Spleen (tissue), 11 donors: ENCODE measurements around the gene TUBB8. TPM values are rescaled to one million over a fixed set of nuclear protein-coding genes. Genes with fewer than 3 reads are reported as not detected.

Experiments used
- DNase-seq: peaks from one replicate; pipeline ENCODE4 v3.0.0-alpha.2; 2020
- H3K27ac ChIP-seq, 8 donors: fragments of 200-600 bp; sonication (generic) in 7 of 8; 1 replicate in 4 of 8; 2 replicates in 4 of 8; pipeline versions ENCODE4 v1.5.0 to v1.8.0; 2016 to 2021; ENCODE audit warnings: inconsistent platforms in 4 of 8, mild to moderate bottlenecking in 4 of 8, moderate library complexity in 1 of 8
- H3K27me3 ChIP-seq, 7 donors: fragments of 200-600 bp; sonication (generic) in 6 of 7; replicated peaks in 1 of 7; 1 replicate in 4 of 7; 2 replicates in 3 of 7; pipeline versions ENCODE4 v1.5.0 to v1.8.0; 2016 to 2021; ENCODE audit warnings: inconsistent platforms in 3 of 7, mild to moderate bottlenecking in 1 of 7
- H3K36me3 ChIP-seq, 6 donors: fragments of 200-600 bp; sonication (generic) in 5 of 6; 1 replicate in 4 of 6; 2 replicates in 2 of 6; pipeline versions ENCODE4 v1.5.0 to v1.8.0; 2016 to 2021; ENCODE audit warnings: inconsistent platforms in 2 of 6
- H3K4me1 ChIP-seq, 6 donors: fragments of 200-600 bp; sonication (generic) in 5 of 6; 1 replicate in 3 of 6; 2 replicates in 3 of 6; pipeline versions ENCODE4 v1.5.0 to v1.8.0; 2016 to 2021; ENCODE audit warnings: inconsistent platforms in 3 of 6
- H3K4me3 ChIP-seq, 8 donors: fragments of 200-600 bp; sonication (generic) in 7 of 8; 1 replicate in 4 of 8; 2 replicates in 4 of 8; pipeline versions ENCODE4 v1.5.0 to v1.8.0; 2016 to 2021; ENCODE audit warnings: inconsistent platforms in 4 of 8, mild to moderate bottlenecking in 4 of 8, moderate library complexity in 2 of 8
- H3K9me3 ChIP-seq, 8 donors: fragments of 200-600 bp; sonication (generic) in 7 of 8; 1 replicate in 4 of 8; 2 replicates in 4 of 8; pipeline versions ENCODE4 v1.5.0 to v1.8.0; 2016 to 2021; ENCODE audit warnings: inconsistent platforms in 4 of 8
- CTCF ChIP-seq, 11 experiments: fragments of 200-600 bp in 7 of 11; fragments of 450-650 bp in 4 of 11; sonication (generic) in 4 of 11; IDR thresholded peaks in 8 of 11; conservative IDR thresholded peaks in 3 of 11; 1 replicate in 7 of 11; 2 replicates in 4 of 11; pipeline versions ENCODE4 v1.4.0 to v1.8.0; 2016 to 2021; ENCODE audit warnings: antibody characterized with exemption in 11 of 11, inconsistent platforms in 4 of 11, mild to moderate bottlenecking in 1 of 11
- POLR2A ChIP-seq, 3 donors: fragments of 450-650 bp; IDR thresholded peaks; one replicate each; pipeline ENCODE4 v1.5.1; 2017; ENCODE audit warnings: antibody characterized with exemption in 3 of 3, mild to moderate bottlenecking in 1 of 3
- POLR2AphosphoS5 ChIP-seq, 3 donors: sonication (generic); formaldehyde crosslinking; IDR thresholded peaks; one replicate each; pipeline ENCODE4 v1.5.1; 2017; ENCODE audit warnings: antibody characterized with exemption in 3 of 3
- WGBS, 5 donors: extraction: QIAGEN DNeasy Blood & Tissue Kit in 3 of 5; methylation state at CpG; one replicate each; pipeline versions ENCODE4 v1.1.5 to v1.1.7; 2013 to 2018; 5-methylcytosine and 5-hydroxymethylcytosine counted together
- intact Hi-C: fragments of 100-400 bp; cut with DNase I; formaldehyde crosslinking; loops from one replicate; pipeline ENCODE4 v1.15.0; 2023; ENCODE audit warnings: low total_unique reads
- polyA plus RNA-seq, 3 donors: library from polyadenylated mRNA; stranded (reverse); fragments of 200-250 nt; gene quantifications; one replicate each; pipeline ENCODE4 v1.2.1, GENCODE V29; 2013
- total RNA-seq, 7 donors: library from RNA; depleted of rRNA in 3 of 7; stranded (reverse); fragments of >200 nt in 3 of 7; fragmentation: NEBNext Ultra II Directional in 4 of 7; extraction: Animal tissue kit (Norgen Biotek cat#: 25700) in 4 of 7; gene quantifications; one replicate each; pipeline versions ENCODE4 v1.1.0 to v1.2.1, GENCODE V29; 2016 to 2021
- donor health status: healthy with polysubstance abuse.
- donor health status: DM: no; HTN: no; CAD: no; lungs with moderate emphysema.
- donor health status: DM: no; HTN: no; CAD: no.
- donor health status: Bipolar disorder and iron deficiency.
- donor health status: healthy.
- donor health status: DM: no; HTN: no; CAD: no.
- donor health status: DM: yes; HTN: yes; CAD: no.

TUBB8 gene
- total and polyA plus RNA-seq, 10 donors, result 0.03 to 1.7 (median 0.68) TPM; not detected in 6

- intact Hi-C loops, result no loop called here
- Histone ChIP-seq H3K9me3 (no peaks in the 10 kb centered on the region), H3K27me3 (peaks cover 0 to 39% (median 0%) of the 10 kb centered on the region in 7 donors), H3K27ac (no peak overlapping the region), H3K4me1 (no peaks in the 10 kb centered on the region), H3K36me3 (no peaks in the 10 kb centered on the region), H3K4me3 (no peak overlapping the region)
- DNase-seq, result no peak
- TF ChIP-seq POLR2A (IDR thresholded peaks at IDR 0.05) (no peak), POLR2AphosphoS5 (IDR thresholded peaks at IDR 0.05) (no peak), CTCF (IDR thresholded peaks at IDR 0.05 in 8 of 11, conservative IDR thresholded peaks at IDR 0.05 in 3 of 11) (no peak)
- 75 to 86% (median 82%) methylated on average over 6 to 8 of the region's 8 CpGs for WGBS, 5 donors
Observed at GRCh38 chr10:85044-85443, 35.9 kb upstream of the TUBB8 start.

- H3K27ac ChIP-seq, result no peak overlapping the region
- no peak for DNase-seq
- H3K9me3 ChIP-seq, result no peaks in the 10 kb centered on the region
- 86 to 91% (median 87%) methylated on average over 8 to 9 of the region's 9 CpGs for WGBS, 5 donors
- no peaks in the 10 kb centered on the region for H3K4me1 ChIP-seq
- TF ChIP-seq CTCF (IDR thresholded peaks at IDR 0.05 in 8 of 11, conservative IDR thresholded peaks at IDR 0.05 in 3 of 11), result no peak
- no peak for TF ChIP-seq POLR2A (IDR thresholded peaks at IDR 0.05)
- no peak for TF ChIP-seq POLR2AphosphoS5 (IDR thresholded peaks at IDR 0.05)
- H3K36me3 ChIP-seq, result no peaks in the 10 kb centered on the region
- intact Hi-C loops, result no loop called here
- H3K27me3 ChIP-seq, result peaks cover 0 to 50% (median 3%) of the 10 kb centered on the region in 7 donors
- no peak overlapping the region for H3K4me3 ChIP-seq
Observed at GRCh38 chr10:83930-84530, 34.9 kb upstream of the TUBB8 start.

- no peaks in the 10 kb centered on the region for H3K36me3 ChIP-seq
- intact Hi-C loops, result no loop called here
- TF ChIP-seq POLR2AphosphoS5 (IDR thresholded peaks at IDR 0.05) (no peak), CTCF (IDR thresholded peaks at IDR 0.05 in 8 of 11, conservative IDR thresholded peaks at IDR 0.05 in 3 of 11) (no peak)
- no peaks in the 10 kb centered on the region for H3K9me3 ChIP-seq
- H3K27me3 ChIP-seq, result peaks cover 0 to 79% (median 3%) of the 10 kb centered on the region in 7 donors
- peaks cover 0 to 14% (median 7%) of the 10 kb centered on the region in 6 donors for H3K4me1 ChIP-seq
- H3K27ac ChIP-seq, result no peak overlapping the region
- no peak for DNase-seq
- WGBS, 5 donors, result 73 to 82% (median 76%) methylated on average over 4 to 7 of the region's 7 CpGs
- no peak overlapping the region for H3K4me3 ChIP-seq
Observed at GRCh38 chr10:80477-81105, 31.5 kb upstream of the TUBB8 start.

- no peaks in the 10 kb centered on the region for H3K36me3 ChIP-seq
- H3K27me3 ChIP-seq, result peaks cover 0 to 83% (median 3%) of the 10 kb centered on the region in 7 donors
- DNase-seq, result no peak
- H3K4me1 ChIP-seq, result peaks cover 0 to 14% (median 8%) of the 10 kb centered on the region in 6 donors
- WGBS, 5 donors, result 70 to 81% (median 73%) methylated on average over 3 to 4 of the region's 4 CpGs
- no peak for TF ChIP-seq POLR2A (IDR thresholded peaks at IDR 0.05)
- no peak for TF ChIP-seq POLR2AphosphoS5 (IDR thresholded peaks at IDR 0.05)
- TF ChIP-seq CTCF (IDR thresholded peaks at IDR 0.05 in 8 of 11, conservative IDR thresholded peaks at IDR 0.05 in 3 of 11), result no peak
- intact Hi-C loops, result no loop called here
- H3K9me3 ChIP-seq, result no peaks in the 10 kb centered on the region
- no peak overlapping the region for H3K4me3 ChIP-seq
- H3K27ac ChIP-seq, result no peak overlapping the region
Observed at GRCh38 chr10:79532-80215, 30.6 kb upstream of the TUBB8 start.
